OCI-LY1 (cell line): ENCODE data around the gene TTC23.
A peak's percentile ranks its signal among the peaks of the same experiment; 100 is the strongest.

ENCODE experiments used
- H2AFZ ChIP-seq: fragments of 200-600 bp; sonication (generic), shearing (Covaris generic); 2 replicates; pipeline ENCODE4 v1.6.0; 2014; ENCODE audit warnings: antibody characterized with exemption, mild to moderate bottlenecking, low read length
- H3F3A ChIP-seq: fragments of 200-600 bp; sonication (generic), shearing (Covaris generic); 2 replicates; pipeline ENCODE4 v1.6.0; 2014; ENCODE audit warnings: mild to moderate bottlenecking, antibody characterized with exemption, low read length, moderate library complexity; ENCODE audit not compliant: insufficient read depth
- H3K27ac ChIP-seq: fragments of 200-600 bp; sonication (generic); 2 replicates; pipeline ENCODE4 v1.5.1; 2014; ENCODE audit warnings: low read length, mixed run types, mild to moderate bottlenecking, low read depth; ENCODE audit not compliant: poor library complexity, severe bottlenecking
- H3K27me3 ChIP-seq: fragments of 200-600 bp; sonication (generic); 2 replicates; pipeline ENCODE4 v1.6.0; 2014; ENCODE audit warnings: antibody characterized with exemption, mild to moderate bottlenecking, low read length, moderate library complexity; ENCODE audit not compliant: insufficient read depth
- H3K36me3 ChIP-seq: fragments of 200-600 bp; sonication (generic); 2 replicates; pipeline ENCODE4 v1.6.1; 2014; ENCODE audit warnings: mild to moderate bottlenecking, antibody characterized with exemption, low read length, moderate library complexity, mixed read lengths; ENCODE audit not compliant: insufficient read depth
- H3K4me1 ChIP-seq: fragments of 200-600 bp; sonication (generic); 2 replicates; pipeline ENCODE4 v1.5.1; 2014; ENCODE audit warnings: mild to moderate bottlenecking, low read length, moderate library complexity; ENCODE audit not compliant: insufficient read depth, severe bottlenecking
- H3K4me2 ChIP-seq: fragments of 200-600 bp; sonication (generic), shearing (Covaris generic); 2 replicates; pipeline ENCODE4 v1.6.1; 2014; ENCODE audit warnings: low read length
- H3K4me3 ChIP-seq: fragments of 200-600 bp; sonication (generic); 2 replicates; pipeline ENCODE4 v1.5.1; 2014; ENCODE audit warnings: low read length, low read depth, mild to moderate bottlenecking, mixed read lengths; ENCODE audit not compliant: poor library complexity, severe bottlenecking
- H3K79me2 ChIP-seq: fragments of 200-600 bp; shearing (Covaris generic); 2 replicates; pipeline ENCODE4 v1.6.1; 2016; ENCODE audit warnings: mixed run types, low read length, mixed read lengths; ENCODE audit not compliant: insufficient read depth
- H3K9ac ChIP-seq: fragments of 200-600 bp; sonication (generic), shearing (Covaris generic); 2 replicates; pipeline ENCODE4 v1.6.1; 2014; ENCODE audit warnings: mild to moderate bottlenecking, low read length, mixed read lengths
- H3K9me2 ChIP-seq: fragments of 200-600 bp; sonication (generic), shearing (Covaris generic); 2 replicates; pipeline ENCODE4 v1.6.1; 2014; ENCODE audit warnings: low read depth, mild to moderate bottlenecking, low read length, mixed read lengths
- H3K9me3 ChIP-seq: fragments of 200-600 bp; shearing (Covaris generic); 2 replicates; pipeline ENCODE4 v1.6.1; 2014; ENCODE audit warnings: low read length, mixed read lengths
- H4K20me1 ChIP-seq: fragments of 200-600 bp; sonication (generic), shearing (Covaris generic); 2 replicates; pipeline ENCODE4 v1.6.0; 2016; ENCODE audit warnings: mild to moderate bottlenecking, low read length; ENCODE audit not compliant: insufficient read depth
- CTCF ChIP-seq: fragments of 200-600 bp; sonication (generic), shearing (Covaris generic); IDR thresholded peaks from 2 replicates; pipeline ENCODE4 v1.5.1; 2017; ENCODE audit warnings: mild to moderate bottlenecking, antibody characterized with exemption, low read length, moderate library complexity, mixed read lengths
- EZH2 ChIP-seq: fragments of 200-600 bp; sonication (generic), shearing (Covaris generic); IDR thresholded peaks from 2 replicates; pipeline ENCODE4 v1.8.0; 2017; ENCODE audit warnings: borderline replicate concordance, mixed run types, mild to moderate bottlenecking, antibody characterized with exemption, low read length, moderate library complexity, mixed read lengths

Gene TTC23

GRCh38 chr15:99249270-99249841, at the start of gene TTC23:
Gene TTC23, minus strand, starts transcription at chr15:99249581. Its CDS starts 20,869 bp downstream, at chr15:99228712.
- Histone ChIP-seq H3K9me2 (no peaks in the 10 kb centered on the region), H3F3A (no peaks in the 10 kb centered on the region), H3K9me3 (no peaks in the 10 kb centered on the region; the same call in 1 of the 2 replicates), H3K4me2 (0 out of 2 replicates have a peak within 1 kb of the TSS, but pooled peaks have one; percentile 63), H3K27ac (no peak within 1 kb of the TSS), H3K9ac (no peak within 1 kb of the TSS), H3K4me1 (peaks cover 29% of the 10 kb centered on the region), H3K27me3 (no peaks in the 10 kb centered on the region), H4K20me1 (no peaks in the 10 kb centered on the region), H3K4me3 (no peak within 1 kb of the TSS), H3K36me3 (peaks cover 6% of the 10 kb centered on the region; the same call in 1 of the 2 replicates), H3K79me2 (no peaks in the 10 kb centered on the region), H2AFZ (no peak within 1 kb of the TSS)
- TF ChIP-seq CTCF (no peak), EZH2 (no peak)

GRCh38 chr15:99296386-99296785, 47.0 kb upstream of the TTC23 start:
- Histone ChIP-seq H2AFZ (no peak overlapping the region), H3K9ac (no peak overlapping the region), H3K9me3 (peaks cover 8% of the 10 kb centered on the region; the same call in 1 of the 2 replicates), H3K9me2 (no peaks in the 10 kb centered on the region), H3K79me2 (no peaks in the 10 kb centered on the region), H3K4me1 (no peaks in the 10 kb centered on the region), H3K4me3 (no peak overlapping the region), H3K4me2 (no peak overlapping the region), H3K27ac (no peak overlapping the region), H3K36me3 (peaks cover 26% of the 10 kb centered on the region), H3F3A (no peaks in the 10 kb centered on the region), H4K20me1 (no peaks in the 10 kb centered on the region), H3K27me3 (no peaks in the 10 kb centered on the region)
- TF ChIP-seq EZH2 (no peak), CTCF (no peak)

- H3F3A ChIP-seq, result no peaks in the 10 kb centered on the region
- H3K4me3 ChIP-seq, result no peak overlapping the region
- H3K79me2 ChIP-seq, result no peaks in the 10 kb centered on the region
- no peaks in the 10 kb centered on the region for H3K9me2 ChIP-seq
- H2AFZ ChIP-seq, result no peak overlapping the region
- no peaks in the 10 kb centered on the region for H3K27me3 ChIP-seq
- H3K4me2 ChIP-seq, result no peak overlapping the region
- peaks cover 26% of the 10 kb centered on the region for H3K36me3 ChIP-seq
- TF ChIP-seq EZH2, result no peak
- no peak for TF ChIP-seq CTCF
- no peaks in the 10 kb centered on the region for H4K20me1 ChIP-seq
- H3K4me1 ChIP-seq, result no peaks in the 10 kb centered on the region
- no peak overlapping the region for H3K9ac ChIP-seq
- peaks cover 8% of the 10 kb centered on the region; the same call in 1 of the 2 replicates for H3K9me3 ChIP-seq
- H3K27ac ChIP-seq, result no peak overlapping the region
These were observed 46.5 kb upstream of the TTC23 start for GRCh38 chr15:99295840-99296239.
